Ramos (cell line): ENCODE measurements around the gene ZBTB16.

ENCODE experiments used
- in situ Hi-C: fragments of 300-500 bp; cut with MboI; formaldehyde crosslinking; loops from one replicate; pipeline ENCODE4 v1.14.3; 2022; ENCODE audit warnings: low sequenced_read_pairs; ENCODE audit not compliant: unreplicated experiment

ZBTB16 gene

DNA sequence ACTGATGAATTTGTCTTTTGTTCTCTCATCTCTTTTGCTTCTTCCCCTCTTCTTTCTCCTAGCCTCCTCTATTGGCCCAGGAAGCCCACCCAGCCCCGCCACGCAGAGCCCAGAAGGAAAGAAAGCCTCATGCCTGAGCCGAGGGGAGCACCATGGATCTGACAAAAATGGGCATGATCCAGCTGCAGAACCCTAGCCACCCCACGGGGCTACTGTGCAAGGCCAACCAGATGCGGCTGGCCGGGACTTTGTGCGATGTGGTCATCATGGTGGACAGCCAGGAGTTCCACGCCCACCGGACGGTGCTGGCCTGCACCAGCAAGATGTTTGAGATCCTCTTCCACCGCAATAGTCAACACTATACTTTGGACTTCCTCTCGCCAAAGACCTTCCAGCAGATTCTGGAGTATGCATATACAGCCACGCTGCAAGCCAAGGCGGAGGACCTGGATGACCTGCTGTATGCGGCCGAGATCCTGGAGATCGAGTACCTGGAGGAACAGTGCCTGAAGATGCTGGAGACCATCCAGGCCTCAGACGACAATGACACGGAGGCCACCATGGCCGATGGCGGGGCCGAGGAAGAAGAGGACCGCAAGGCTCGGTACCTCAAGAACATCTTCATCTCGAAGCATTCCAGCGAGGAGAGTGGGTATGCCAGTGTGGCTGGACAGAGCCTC lies 3.8 kb downstream of the ZBTB16 start:
- in situ Hi-C loops, result no loop called here

DNA sequence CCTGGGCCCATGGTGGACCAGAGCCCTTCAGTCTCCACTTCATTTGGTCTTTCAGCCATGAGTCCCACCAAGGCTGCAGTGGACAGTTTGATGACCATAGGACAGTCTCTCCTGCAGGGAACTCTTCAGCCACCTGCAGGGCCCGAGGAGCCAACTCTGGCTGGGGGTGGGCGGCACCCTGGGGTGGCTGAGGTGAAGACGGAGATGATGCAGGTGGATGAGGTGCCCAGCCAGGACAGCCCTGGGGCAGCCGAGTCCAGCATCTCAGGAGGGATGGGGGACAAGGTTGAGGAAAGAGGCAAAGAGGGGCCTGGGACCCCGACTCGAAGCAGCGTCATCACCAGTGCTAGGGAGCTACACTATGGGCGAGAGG lies 4.3 kb downstream of the ZBTB16 start:
- in situ Hi-C loops, result no loop called here

DNA sequence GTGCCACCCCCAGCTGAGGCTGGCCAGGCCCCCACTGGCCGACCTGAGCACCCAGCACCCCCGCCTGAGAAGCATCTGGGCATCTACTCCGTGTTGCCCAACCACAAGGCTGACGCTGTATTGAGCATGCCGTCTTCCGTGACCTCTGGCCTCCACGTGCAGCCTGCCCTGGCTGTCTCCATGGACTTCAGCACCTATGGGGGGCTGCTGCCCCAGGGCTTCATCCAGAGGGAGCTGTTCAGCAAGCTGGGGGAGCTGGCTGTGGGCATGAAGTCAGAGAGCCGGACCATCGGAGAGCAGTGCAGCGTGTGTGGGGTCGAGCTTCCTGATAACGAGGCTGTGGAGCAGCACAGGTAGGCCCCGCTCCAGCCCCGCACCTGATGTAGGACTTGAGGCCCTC lies 4.7 kb downstream of the ZBTB16 start:
- in situ Hi-C loops, result no loop called here

DNA sequence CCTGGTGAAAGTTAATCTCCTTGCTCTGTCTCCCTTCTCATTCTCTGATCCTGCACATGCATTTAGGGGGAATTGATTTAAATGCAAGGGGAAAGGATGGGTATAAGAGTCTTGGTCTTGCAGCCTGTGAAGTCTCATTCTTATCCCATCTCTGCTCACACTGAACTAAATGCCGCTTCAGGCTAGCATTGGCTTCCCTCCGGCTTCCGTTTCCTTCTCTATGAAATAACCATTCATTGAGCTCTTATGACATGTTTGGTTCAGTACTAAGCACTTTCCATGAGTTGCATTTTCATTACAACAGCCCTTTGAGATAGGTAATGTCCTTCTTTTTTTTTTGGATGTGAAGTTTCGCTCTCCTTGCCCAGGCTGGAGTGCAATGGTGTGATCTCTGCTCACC lies 5.6 kb downstream of the ZBTB16 start:
- in situ Hi-C loops, result no loop called here

DNA sequence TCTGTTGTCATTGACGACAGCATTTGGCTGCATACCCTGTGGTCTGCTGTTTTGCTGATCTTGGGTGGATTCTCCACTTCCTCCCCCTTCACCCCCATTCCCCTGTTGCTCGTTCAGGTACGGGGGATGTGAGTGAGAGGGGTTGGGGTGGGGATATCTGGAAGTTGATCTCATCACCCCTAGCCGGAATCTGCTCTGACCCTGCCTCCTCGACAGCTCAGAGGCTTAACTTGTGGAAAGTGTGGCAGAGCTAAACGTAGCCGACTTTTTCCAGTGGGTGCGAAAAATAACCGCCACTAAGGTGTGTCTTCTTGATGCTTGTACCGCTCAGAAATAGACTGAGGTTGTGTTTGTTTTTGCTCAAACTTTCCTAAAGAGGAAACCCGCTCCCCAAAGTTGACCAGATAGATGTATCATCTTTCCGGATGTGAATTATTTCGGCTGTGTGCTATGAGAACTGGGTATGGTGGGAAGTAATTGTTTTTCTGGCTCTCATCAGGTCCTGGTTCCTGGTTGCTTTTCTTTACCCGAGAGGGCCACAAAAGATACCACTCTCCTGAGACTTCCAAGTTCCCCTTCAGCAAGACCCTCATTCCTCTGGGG lies 6.6 kb downstream of the ZBTB16 start:
- in situ Hi-C loops, result no loop called here

DNA sequence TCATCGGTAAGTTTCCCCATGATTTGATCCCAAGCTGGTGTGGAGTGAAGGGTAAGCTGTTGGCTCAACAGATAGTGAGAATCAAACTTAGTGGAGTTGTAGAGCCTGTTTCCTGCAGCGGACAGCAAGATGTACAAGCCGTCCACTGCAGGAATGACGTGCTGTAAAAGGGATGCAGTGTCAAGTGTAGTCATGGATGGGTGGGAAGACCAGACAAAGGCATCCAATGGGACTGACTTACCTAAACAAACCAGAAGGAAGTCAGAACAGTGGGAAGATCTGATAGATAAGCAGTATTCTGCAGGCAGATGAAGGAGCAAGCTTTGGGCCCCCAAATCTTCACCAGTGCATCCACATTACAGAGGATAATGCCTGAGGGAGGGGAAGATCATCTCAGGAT lies 8.8 kb downstream of the ZBTB16 start:
- in situ Hi-C loops, result no loop called here

DNA sequence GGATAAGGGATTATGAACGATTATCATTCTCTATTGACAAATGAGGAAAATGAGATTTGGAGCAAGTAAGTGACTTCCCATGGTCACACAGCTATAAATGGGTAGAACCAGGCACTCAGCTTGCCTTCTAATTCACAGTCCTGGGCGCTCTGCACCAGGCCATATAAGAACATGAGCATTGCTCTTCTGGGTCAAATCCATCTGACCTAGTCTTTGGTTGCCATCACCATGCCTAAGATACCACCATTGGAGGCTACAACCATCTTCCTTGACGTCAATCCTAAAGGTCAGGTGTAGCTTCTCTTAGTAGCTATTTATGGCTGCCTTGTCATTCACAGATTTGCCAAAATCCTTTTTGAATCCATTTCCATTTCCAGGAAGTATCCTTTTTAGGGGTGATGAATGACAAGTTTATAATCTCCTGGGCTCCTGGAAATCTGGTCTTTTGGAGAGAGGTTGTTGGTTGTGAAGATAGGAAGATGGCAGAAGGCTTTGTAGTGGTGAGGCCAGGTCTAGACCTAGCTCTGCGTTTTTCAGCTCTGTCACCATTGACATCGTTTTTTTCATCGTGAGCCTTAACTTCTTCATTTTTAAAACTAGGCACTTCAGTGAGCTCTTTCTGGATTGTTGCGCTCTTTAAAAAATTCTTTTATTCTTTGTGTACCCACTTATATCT lies 11.1 kb downstream of the ZBTB16 start:
- in situ Hi-C loops, result no loop called here

DNA sequence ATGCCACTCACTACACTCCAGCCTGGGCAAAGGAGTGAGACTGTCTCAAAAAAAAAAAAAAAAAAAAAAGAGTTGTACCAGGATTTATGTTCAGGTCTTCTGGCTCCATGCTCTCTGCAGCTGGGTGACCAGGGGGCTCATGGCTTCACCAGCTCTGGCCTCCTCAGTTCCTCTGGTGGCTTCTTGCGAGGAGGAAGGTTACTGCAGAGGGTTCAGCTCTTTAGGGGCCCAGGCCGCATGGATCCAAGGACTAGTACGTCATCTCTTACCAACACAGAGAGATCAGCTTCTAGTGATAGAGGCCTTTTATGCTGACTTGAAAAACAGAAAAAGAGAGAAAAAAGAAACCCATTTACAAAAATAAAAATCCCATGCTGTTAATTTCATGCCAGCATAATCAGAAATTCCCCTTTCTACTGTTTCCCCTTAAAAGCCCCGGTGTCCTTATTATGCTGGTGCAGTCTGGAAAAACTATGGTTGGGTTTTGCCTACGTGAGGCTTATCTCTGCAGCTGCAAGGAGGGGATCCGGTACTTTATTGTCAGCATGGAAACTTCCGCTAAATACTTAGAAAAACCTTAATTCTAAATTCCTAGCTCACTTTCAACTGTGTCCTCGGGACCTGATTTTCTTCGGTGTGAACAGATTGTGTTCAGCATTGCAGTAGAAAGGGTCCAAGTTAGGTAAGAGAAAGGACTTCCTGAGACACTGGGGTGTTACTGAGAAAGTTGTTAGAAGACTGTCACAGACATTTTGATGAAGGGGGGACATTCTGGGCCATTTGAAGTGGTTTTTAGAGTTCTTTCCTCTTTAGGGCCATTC lies 13.7 kb downstream of the ZBTB16 start:
- in situ Hi-C loops, result no loop called here

DNA sequence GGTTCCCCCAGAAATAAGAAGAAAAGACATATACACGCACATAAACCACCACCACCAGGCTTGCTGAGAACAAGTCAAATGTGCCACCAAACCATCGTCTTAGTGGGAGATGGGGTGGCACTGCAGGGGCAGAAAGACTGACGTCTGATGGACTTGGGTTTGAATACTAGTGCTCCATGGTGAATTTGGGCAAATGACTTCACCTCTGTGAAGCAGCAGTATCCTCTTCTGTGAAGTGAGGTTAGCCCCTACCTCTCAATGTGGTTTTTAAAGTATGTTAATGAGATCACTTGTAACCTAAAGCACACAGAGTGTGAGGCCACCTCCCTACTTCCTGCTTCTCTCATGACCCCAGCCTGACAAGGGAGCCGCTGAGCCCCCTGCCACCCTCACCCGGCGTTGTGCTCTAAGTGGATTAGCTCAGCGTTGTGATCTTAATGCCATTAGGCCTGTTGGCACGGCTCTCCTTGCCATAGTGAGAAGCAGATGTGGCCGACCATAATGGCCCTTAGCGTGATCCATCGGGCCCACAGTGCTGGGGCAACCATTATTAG lies 14.4 kb downstream of the ZBTB16 start:
- in situ Hi-C loops, result no loop called here

DNA sequence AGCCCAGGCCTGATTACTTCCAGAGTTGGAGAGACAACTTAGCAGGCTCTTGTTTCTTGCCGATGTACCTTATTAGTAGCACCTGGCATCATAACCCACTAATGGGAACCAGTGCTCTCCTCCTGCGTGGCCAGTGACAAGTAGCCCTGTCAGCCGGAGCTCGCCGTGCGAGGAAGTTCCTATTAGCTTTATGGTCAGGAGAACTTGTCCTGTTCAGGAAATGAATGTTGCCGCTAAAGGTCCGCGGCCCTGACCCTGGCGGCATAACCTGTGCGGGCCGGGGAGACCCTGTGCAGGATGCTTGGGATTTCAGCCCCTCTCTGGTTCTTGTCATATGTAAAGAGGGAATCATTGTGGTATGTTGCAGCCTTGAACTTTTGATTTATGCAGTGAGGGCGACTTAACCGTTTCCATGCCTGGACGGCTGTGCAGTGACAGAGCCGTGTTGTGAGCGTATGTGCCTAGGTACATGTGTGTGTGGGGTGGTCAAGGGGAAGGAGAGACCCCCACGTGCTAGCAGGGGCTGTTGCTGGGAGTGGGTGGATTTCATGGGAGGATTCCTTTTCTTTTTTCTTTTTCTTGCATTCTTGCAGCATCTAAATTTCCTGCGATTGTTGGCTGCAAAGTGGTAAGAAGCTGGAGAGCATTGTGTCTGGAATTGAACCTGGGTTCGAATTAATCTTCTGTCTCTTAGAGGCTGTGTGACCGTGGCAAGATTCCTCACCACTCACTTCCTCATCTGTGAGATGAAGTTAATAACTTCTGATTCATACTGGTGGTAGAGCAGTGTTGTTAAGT lies 15.2 kb downstream of the ZBTB16 start:
- in situ Hi-C loops, result no loop called here

DNA sequence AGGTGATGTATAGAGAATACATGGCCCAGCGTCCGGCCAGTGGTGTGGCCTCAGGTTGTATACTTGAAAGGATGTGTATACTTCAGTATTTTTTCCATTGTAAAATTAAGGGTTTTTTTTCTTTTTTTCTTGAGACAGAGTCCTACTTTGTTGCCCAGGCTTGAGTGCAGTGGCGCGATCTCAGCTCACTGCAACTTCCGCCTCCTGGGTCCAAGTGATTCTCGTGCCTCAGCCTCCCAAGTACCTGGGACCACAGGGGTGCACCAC lies 15.8 kb downstream of the ZBTB16 start:
- in situ Hi-C loops, result no loop called here

DNA sequence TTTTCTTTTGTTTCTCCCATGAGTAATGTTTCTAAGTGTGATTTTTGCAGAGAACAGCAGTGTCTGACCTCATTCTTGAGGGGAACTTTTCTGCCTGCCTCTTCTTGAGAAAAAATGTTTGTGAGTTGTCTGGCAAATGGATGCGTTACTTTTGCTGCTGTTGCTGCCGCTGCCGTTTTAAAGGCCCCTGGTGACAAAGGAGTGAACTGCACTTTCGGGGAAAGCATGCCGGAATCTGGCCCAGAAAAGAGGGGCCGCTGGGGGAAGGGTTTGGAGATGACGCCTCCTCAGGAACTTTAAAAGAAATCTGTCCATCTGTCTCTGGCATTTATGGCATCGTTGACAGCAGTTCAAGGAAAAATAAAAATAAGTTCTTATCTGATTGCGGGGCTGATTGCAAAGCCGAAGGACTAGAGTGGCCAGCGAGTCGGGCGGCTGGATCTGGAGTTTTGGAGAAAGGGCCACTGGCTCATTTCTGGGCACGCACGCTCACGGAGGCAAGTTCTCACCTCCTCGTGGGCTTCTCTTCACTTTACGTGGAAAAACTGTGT lies 16.5 kb downstream of the ZBTB16 start:
- in situ Hi-C loops, result no loop called here

DNA sequence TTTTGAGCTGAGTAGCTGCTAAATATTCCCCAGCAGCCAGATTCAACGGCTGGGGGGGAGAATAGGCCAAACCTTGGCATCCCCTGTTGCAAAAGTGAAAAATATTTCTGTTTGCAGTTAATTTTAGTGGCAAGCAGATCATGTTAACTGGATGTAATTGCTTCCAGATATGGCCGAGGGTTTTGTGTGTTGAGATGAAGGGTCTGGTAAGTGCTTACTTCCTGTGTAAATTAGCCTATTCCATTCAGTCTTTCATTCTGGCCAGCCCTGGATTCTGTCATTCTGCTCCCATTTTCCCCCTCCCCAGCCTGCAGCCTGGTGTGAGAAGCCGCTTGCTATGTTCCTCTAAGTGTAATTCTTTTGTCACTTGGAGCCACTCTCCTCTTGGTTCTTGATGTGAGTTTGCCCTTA lies 17.4 kb downstream of the ZBTB16 start:
- in situ Hi-C loops, result no loop called here

DNA sequence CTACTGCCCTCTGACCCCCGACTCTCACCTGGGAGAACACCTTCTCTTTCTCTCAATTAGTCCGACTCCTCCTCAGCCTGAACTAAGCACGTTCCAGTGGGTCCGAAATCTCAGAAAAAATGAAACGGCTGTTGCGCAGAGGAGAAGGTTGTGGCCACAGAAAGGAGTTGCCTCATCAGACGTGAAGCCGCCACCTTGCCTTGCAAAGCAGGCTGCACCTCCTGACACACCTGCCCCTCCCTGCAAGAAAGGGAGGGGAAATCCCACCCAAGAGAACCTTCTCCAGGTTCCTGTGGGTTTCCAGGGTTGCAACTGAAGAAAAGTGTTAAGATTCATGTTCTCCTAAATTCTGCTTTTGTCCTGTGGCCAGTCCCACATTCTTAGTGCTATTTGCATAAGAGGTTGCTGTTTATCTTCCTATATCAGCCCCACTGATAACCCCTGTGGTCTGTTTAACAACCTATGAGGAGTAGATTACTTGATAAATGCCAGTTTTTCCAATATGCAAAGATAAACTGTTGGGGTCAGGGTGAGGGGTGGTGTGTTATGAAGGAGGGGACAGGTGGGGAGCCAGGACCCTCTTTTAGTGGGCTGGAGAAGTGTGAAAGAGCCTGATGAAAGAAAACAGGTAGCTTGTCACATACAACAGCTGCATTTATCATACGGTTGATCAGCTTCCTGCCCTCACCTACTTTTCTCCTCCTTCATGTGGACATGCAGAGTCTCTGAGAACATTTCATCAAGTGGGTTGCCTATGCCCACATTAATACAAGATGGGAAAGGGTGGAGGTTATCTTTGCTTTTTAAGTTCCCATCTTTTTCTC lies 18.2 kb downstream of the ZBTB16 start:
- in situ Hi-C loops, result no loop called here

DNA sequence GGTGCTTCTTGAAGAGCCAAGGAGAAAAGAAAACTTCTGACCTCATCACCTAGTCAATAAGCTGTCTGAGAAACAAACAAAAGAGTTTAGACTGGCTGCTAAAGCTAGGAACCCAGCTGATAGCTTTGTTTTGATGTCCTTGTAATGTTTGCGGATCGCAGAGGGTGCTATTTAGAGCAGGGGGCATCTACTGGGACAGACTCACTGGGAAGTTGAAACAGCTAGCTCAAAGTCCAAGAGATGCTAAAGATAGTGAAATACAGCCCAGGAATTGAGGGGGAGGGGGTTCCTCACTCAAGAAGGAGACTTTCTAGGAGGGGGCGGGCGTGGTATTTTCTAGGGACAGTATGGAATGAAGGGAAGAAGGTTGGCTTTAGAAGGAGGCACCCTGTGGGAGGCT lies 18.9 kb downstream of the ZBTB16 start:
- in situ Hi-C loops, result no loop called here

DNA sequence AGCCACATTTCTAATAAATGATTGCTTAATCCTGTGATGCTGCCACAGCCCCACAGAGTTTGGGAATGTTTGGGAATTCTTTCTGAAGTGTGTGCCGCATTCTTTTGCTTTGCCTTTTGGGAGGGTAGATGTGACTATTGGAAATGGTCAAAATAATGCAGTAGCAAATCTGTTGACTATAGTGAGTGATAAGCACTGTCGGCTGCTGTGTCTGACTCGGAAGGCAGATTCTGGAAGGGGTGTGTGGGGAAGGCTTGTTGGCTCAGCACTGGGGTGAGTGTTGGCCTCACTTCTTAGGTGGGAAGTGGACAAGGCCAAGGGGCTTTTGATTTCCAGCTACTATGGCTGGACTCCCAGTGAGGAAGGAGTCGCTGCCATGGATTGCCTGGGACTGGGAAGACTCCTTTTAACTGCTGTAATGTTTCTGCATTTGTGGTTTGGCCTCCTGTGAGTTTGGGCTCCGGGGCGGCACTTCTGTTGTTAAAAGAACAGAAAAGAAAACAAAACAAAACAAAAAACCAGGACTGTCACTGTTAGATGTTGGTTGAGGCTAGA lies 20.1 kb downstream of the ZBTB16 start:
- in situ Hi-C loops, result no loop called here

DNA sequence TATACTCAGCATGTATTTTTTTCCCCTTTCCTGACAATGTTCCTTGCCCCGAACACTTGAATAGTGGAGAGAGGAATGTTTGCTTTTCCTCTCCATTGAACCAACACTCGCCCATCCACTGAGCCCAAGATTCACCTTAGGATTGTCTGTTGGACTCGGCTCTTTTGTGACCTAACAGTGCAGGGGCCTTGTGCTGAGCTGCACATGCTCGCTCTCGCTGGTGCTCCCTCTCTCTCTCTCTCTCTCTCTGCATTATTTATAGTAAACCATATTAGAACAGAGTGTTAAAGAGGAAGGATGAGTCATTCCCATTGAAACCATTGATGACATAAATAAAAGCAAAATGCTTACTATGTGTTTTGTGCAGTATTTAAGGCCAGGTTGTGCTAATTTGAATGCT lies 20.7 kb downstream of the ZBTB16 start:
- in situ Hi-C loops, result no loop called here

DNA sequence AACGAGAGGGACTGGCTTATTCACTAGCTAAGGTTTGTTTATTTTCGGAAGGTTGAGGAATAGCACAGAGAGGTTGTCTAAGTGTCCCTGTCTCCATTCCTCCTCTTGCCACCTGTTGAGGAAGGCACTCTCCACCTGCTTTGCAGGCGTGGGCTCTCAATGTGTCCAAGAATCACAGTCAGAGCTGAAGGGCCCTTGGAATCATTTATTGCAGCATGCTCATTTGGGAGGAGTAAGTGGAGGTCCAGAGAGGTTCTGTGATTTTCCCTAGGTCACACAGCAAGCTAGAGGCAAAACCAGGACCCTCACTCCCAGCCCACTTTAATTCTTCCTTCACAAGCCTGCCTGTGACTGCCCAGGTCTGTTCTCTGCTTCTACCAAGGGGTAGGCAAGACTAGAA lies 21.3 kb downstream of the ZBTB16 start:
- in situ Hi-C loops, result no loop called here
